ENCODE results near the gene ARHGAP26.

DNA sequence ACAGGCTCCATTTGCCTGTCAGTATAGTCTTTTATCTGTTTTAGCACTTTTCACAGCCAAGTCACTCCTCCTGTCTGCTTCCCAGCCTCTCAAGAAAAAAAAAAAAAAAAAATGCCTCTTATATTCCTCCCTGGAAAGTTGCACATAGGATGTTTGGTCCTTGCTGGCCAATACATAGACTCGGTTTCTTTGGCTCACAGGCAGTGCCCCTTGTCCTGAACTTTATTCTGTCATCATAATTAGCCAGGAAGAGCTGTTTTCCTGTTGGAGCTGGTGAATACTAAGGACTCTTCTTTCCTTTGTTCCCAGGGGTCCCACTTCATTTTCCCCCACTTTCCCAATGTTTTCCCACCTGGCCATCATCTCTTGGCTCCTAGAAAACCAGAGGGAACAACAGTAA is 442.1 kb downstream of the ARHGAP26 start:
- TF ChIP-seq, protein P1, sequence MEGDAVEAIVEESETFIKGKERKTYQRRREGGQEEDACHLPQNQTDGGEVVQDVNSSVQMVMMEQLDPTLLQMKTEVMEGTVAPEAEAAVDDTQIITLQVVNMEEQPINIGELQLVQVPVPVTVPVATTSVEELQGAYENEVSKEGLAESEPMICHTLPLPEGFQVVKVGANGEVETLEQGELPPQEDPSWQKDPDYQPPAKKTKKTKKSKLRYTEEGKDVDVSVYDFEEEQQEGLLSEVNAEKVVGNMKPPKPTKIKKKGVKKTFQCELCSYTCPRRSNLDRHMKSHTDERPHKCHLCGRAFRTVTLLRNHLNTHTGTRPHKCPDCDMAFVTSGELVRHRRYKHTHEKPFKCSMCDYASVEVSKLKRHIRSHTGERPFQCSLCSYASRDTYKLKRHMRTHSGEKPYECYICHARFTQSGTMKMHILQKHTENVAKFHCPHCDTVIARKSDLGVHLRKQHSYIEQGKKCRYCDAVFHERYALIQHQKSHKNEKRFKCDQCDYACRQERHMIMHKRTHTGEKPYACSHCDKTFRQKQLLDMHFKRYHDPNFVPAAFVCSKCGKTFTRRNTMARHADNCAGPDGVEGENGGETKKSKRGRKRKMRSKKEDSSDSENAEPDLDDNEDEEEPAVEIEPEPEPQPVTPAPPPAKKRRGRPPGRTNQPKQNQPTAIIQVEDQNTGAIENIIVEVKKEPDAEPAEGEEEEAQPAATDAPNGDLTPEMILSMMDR (conservative IDR thresholded peaks at IDR 0.05; ENCODE audit: low read depth, low read length): no peak
- TF ChIP-seq USF2 (IDR thresholded peaks at IDR 0.05; ENCODE audit: low read depth, low read length): no peak
- TF ChIP-seq BHLHE40 (IDR thresholded peaks at IDR 0.05; ENCODE audit: low read depth, low read length): no peak
- no peak for TF ChIP-seq RAD21 (IDR thresholded peaks at IDR 0.05; ENCODE audit: low read length)
- TF ChIP-seq MXI1 (IDR thresholded peaks at IDR 0.05; ENCODE audit: borderline replicate concordance, low read depth, low read length): no peak
- TF ChIP-seq SMC3 (IDR thresholded peaks at IDR 0.05; ENCODE audit: low read depth, low read length): no peak
- no peak for TF ChIP-seq RCOR1 (IDR thresholded peaks at IDR 0.05; ENCODE audit: insufficient replicate concordance, low read length)
- no peak for TF ChIP-seq RFX5 (IDR thresholded peaks at IDR 0.05; ENCODE audit: low read depth, low read length)
- TF ChIP-seq CHD1 (IDR thresholded peaks at IDR 0.05; ENCODE audit: low read depth, low read length): no peak
- no peak for TF ChIP-seq FOS (IDR thresholded peaks at IDR 0.05; ENCODE audit: low read depth, low read length)
